ENCODE measurements around the gene CCDC40. TPM values are rescaled to one million over a fixed set of nuclear protein-coding genes. Genes with fewer than 3 reads are reported as not detected.

The CCDC40 gene
- total RNA-seq, 1 experiment from 2014 or later = 3.9 TPM

DNA sequence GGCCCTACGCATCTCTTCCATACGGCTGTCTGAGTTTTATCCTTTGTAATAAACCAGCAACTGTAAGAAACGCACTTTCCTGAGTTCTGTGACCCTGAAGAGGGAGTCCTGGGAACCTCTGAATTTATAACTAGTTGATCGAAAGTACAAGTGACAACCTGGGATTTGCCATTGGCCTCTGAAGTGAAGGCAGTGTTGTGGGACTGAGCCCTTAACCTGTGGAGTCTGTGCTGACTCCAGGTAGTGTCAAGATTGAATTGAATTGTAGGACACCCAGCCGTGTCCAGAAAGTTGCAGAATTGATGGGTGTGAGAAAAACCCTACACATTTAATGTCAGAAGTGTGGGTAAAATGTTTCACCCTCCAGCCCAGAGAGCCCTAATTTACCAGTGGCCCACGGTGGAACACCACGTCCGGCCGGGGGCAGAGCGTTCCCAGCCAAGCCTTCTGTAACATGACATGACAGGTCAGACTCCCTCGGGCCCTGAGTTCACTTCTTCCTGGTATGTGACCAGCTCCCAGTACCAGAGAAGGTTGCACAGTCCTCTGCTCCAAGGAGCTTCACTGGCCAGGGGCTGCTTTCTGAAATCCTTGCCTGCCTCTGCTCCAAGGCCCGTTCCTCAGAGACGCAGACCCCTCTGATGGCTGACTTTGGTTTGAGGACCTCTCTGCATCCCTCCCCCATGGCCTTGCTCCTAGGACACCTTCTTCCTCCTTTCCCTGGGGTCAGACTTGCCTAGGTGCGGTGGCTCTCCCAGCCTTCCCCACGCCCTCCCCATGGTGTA lies 66.4 kb downstream of the CCDC40 start:
- Histone ChIP-seq H3K9me3 (no peaks in the 10 kb centered on the region), H3K36me3 (ENCODE audit: control insufficient read depth, insufficient read depth, low read length) (no peaks in the 10 kb centered on the region), H3K27me3 (replicated peaks; ENCODE audit: control insufficient read depth, insufficient read depth, low read length) (no peaks in the 10 kb centered on the region; the same call in 1 of the 2 replicates), H3K4me3 (ENCODE audit: low read depth, low read length) (peak overlapping the region; percentile 97; the same call in 1 of the 2 replicates), H3K4me1 (peaks cover 9% of the 10 kb centered on the region)
- intact Hi-C loops (cut with micrococcal nuclease; ENCODE audit: unreplicated experiment) = loop anchor here (10.0 kb wide), 1 partner anchor 178 kb away; no protein-coding TSS in a partner anchor
- Mint-ChIP-seq H3K4me1 (ENCODE audit: low read depth, unreplicated experiment) (peaks cover 6% of the 10 kb centered on the region), H3K36me3 (ENCODE audit: insufficient read depth, unreplicated experiment) (peaks cover 8% of the 10 kb centered on the region), H3K9me3 (ENCODE audit: unreplicated experiment) (no peaks in the 10 kb centered on the region), H3K4me3 (ENCODE audit: unreplicated experiment) (peak overlapping the region; percentile 86), H3K27ac (ENCODE audit: unreplicated experiment) (no peak overlapping the region), H3K27me3 (ENCODE audit: insufficient read depth, unreplicated experiment) (no peaks in the 10 kb centered on the region)
- BruUV-seq (replicated peaks) = no TSS peak
- ChIA-PET POLR2A (no interaction called here), CTCF (interaction anchor here (2.5 kb wide), 1 partner anchor 21 kb away, joined by 37 read pairs; no protein-coding TSS in a partner anchor)
- no peak for DNase-seq
- TF ChIP-seq, protein P1, sequence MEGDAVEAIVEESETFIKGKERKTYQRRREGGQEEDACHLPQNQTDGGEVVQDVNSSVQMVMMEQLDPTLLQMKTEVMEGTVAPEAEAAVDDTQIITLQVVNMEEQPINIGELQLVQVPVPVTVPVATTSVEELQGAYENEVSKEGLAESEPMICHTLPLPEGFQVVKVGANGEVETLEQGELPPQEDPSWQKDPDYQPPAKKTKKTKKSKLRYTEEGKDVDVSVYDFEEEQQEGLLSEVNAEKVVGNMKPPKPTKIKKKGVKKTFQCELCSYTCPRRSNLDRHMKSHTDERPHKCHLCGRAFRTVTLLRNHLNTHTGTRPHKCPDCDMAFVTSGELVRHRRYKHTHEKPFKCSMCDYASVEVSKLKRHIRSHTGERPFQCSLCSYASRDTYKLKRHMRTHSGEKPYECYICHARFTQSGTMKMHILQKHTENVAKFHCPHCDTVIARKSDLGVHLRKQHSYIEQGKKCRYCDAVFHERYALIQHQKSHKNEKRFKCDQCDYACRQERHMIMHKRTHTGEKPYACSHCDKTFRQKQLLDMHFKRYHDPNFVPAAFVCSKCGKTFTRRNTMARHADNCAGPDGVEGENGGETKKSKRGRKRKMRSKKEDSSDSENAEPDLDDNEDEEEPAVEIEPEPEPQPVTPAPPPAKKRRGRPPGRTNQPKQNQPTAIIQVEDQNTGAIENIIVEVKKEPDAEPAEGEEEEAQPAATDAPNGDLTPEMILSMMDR (IDR thresholded peaks at IDR 0.05; ENCODE audit: insufficient read depth in 1 of 2, low read depth in 1 of 2, low read length in 1 of 2, severe bottlenecking in 1 of 2, unreplicated experiment in 1 of 2) = no peak

DNA sequence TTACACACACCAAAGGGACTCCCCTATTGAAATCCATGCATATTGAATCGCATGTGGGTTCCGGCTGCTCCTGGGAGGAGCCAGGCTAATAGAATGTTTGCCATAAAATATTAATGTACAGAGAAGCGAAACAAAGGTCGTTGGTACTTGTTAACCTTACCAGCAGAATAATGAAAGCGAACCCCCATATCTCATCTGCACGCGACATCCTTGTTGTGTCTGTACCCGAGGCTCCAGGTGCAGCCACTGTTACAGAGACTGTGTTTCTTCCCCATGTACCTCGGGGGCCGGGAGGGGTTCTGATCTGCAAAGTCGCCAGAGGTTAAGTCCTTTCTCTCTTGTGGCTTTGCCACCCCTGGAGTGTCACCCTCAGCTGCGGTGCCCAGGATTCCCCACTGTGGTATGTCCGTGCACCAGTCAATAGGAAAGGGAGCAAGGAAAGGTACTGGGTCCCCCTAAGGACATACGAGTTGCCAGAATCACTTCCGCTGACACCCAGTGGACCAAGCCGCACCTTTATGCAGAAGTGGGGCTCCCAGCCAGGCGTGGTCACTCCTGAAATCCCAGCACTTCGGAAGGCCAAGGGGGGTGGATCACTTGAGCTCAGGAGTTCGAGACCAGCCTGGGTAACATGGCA lies 67.1 kb downstream of the CCDC40 start:
- Histone ChIP-seq H3K9me3 (no peaks in the 10 kb centered on the region), H3K27me3 (replicated peaks; ENCODE audit: control insufficient read depth, insufficient read depth, low read length) (no peaks in the 10 kb centered on the region; the same call in 1 of the 2 replicates), H3K4me1 (peaks cover 9% of the 10 kb centered on the region), H3K4me3 (ENCODE audit: low read depth, low read length) (no peak overlapping the region), H3K36me3 (ENCODE audit: control insufficient read depth, insufficient read depth, low read length) (no peaks in the 10 kb centered on the region)
- BruUV-seq (replicated peaks) = no TSS peak
- intact Hi-C loops (cut with micrococcal nuclease; ENCODE audit: unreplicated experiment) = loop anchor here (10.0 kb wide), 1 partner anchor 179 kb away; no protein-coding TSS in a partner anchor
- Mint-ChIP-seq H3K9me3 (ENCODE audit: unreplicated experiment) (no peaks in the 10 kb centered on the region), H3K4me1 (ENCODE audit: low read depth, unreplicated experiment) (peaks cover 6% of the 10 kb centered on the region), H3K4me3 (ENCODE audit: unreplicated experiment) (peak overlapping the region; percentile 86), H3K36me3 (ENCODE audit: insufficient read depth, unreplicated experiment) (peaks cover 8% of the 10 kb centered on the region), H3K27me3 (ENCODE audit: insufficient read depth, unreplicated experiment) (no peaks in the 10 kb centered on the region), H3K27ac (ENCODE audit: unreplicated experiment) (no peak overlapping the region)
- POLR2A ChIA-PET = no interaction called here
- TF ChIP-seq, protein P1 (IDR thresholded peaks at IDR 0.05; ENCODE audit: insufficient read depth in 1 of 2, low read depth in 1 of 2, low read length in 1 of 2, severe bottlenecking in 1 of 2, unreplicated experiment in 1 of 2) = no peak
- CTCF ChIA-PET = no interaction called here
- DNase-seq = no peak

DNA sequence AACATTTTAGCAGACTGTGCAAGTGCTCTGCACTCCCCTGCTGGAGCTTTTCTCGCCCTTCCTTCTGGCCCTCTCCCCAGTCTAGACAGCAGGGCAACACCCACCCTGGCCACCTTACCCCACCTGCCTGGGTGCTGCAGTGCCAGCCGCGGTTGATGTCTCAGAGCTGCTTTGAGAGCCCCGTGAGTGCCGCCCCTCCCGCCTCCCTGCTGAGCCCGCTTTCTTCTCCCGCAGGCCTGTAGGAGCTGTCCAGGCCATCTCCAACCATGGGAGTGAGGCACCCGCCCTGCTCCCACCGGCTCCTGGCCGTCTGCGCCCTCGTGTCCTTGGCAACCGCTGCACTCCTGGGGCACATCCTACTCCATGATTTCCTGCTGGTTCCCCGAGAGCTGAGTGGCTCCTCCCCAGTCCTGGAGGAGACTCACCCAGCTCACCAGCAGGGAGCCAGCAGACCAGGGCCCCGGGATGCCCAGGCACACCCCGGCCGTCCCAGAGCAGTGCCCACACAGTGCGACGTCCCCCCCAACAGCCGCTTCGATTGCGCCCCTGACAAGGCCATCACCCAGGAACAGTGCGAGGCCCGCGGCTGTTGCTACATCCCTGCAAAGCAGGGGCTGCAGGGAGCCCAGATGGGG lies 68.0 kb downstream of the CCDC40 start:
- POLR2A ChIA-PET = no interaction called here
- intact Hi-C loops (cut with micrococcal nuclease; ENCODE audit: unreplicated experiment) = loop anchor here (10.0 kb wide), 1 partner anchor 180 kb away; no protein-coding TSS in a partner anchor
- H3K4me1 ChIP-seq = peaks cover 9% of the 10 kb centered on the region
- TF ChIP-seq, protein P1 (IDR thresholded peaks at IDR 0.05; ENCODE audit: insufficient read depth in 1 of 2, low read depth in 1 of 2, low read length in 1 of 2, severe bottlenecking in 1 of 2, unreplicated experiment in 1 of 2) = no peak
- no peaks in the 10 kb centered on the region for H3K27me3 Mint-ChIP-seq (ENCODE audit: insufficient read depth, unreplicated experiment)
- H3K4me1 Mint-ChIP-seq (ENCODE audit: low read depth, unreplicated experiment) = peaks cover 6% of the 10 kb centered on the region
- H3K9me3 ChIP-seq = no peaks in the 10 kb centered on the region
- H3K36me3 Mint-ChIP-seq (ENCODE audit: insufficient read depth, unreplicated experiment) = peaks cover 8% of the 10 kb centered on the region
- BruUV-seq (replicated peaks) = no TSS peak
- DNase-seq = no peak
- H3K4me3 ChIP-seq (ENCODE audit: low read depth, low read length) = no peak overlapping the region
- H3K36me3 ChIP-seq (ENCODE audit: control insufficient read depth, insufficient read depth, low read length) = no peaks in the 10 kb centered on the region
- no peak overlapping the region for H3K27ac Mint-ChIP-seq (ENCODE audit: unreplicated experiment)
- H3K27me3 ChIP-seq (replicated peaks; ENCODE audit: control insufficient read depth, insufficient read depth, low read length) = no peaks in the 10 kb centered on the region; the same call in 1 of the 2 replicates
- CTCF ChIA-PET = no interaction called here
- H3K4me3 Mint-ChIP-seq (ENCODE audit: unreplicated experiment) = no peak overlapping the region
- no peaks in the 10 kb centered on the region for H3K9me3 Mint-ChIP-seq (ENCODE audit: unreplicated experiment)
